Measurements from ENCODE around the gene PDLIM3.

- TF ChIP-seq, protein P1, sequence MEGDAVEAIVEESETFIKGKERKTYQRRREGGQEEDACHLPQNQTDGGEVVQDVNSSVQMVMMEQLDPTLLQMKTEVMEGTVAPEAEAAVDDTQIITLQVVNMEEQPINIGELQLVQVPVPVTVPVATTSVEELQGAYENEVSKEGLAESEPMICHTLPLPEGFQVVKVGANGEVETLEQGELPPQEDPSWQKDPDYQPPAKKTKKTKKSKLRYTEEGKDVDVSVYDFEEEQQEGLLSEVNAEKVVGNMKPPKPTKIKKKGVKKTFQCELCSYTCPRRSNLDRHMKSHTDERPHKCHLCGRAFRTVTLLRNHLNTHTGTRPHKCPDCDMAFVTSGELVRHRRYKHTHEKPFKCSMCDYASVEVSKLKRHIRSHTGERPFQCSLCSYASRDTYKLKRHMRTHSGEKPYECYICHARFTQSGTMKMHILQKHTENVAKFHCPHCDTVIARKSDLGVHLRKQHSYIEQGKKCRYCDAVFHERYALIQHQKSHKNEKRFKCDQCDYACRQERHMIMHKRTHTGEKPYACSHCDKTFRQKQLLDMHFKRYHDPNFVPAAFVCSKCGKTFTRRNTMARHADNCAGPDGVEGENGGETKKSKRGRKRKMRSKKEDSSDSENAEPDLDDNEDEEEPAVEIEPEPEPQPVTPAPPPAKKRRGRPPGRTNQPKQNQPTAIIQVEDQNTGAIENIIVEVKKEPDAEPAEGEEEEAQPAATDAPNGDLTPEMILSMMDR (IDR thresholded peaks at IDR 0.05; ENCODE audit: borderline replicate concordance, extremely low read depth, low read length, poor library complexity, severe bottlenecking), result no peak
- TF ChIP-seq EZH2 (IDR thresholded peaks at IDR 0.05; ENCODE audit: borderline replicate concordance, low read depth, low read length, severe bottlenecking), result no peak
Observed at GRCh38 chr4:185534511-185534865, 819 bp downstream of the PDLIM3 start.

Data from DND-41 (cell line).